HepG2 (cell line): Measurements from ENCODE around the gene BMPR1B. TPM values are rescaled to one million over a fixed set of nuclear protein-coding genes. Genes with fewer than 3 reads are reported as not detected.

Experiments used
- ATAC-seq: fragments of 200-7000 bp; cut with Tn5 transposase; 3 replicates; pipeline ENCODE4 v1.9.1; 2020; ENCODE audit warnings: mild to moderate bottlenecking, moderate library complexity
- BruUV-seq: library from RNA; stranded (reverse); fragments of 400-500 nt; replicated peaks from 2 replicates; lab custom pipeline; 2021; lab: Mats Ljungman, UMichigan
- CTCF ChIA-PET: fragments of 300-600 bp; formaldehyde crosslinking; extraction: SDS; loops from one replicate; lab custom pipeline; 2021; ENCODE audit warnings: low total read pairs, inconsistent platforms, low intra/inter-chr PET ratio; lab: Yijun Ruan, JAX
- POLR2A ChIA-PET: fragments of 350-600 bp; sonication (Branson Sonifier 250); formaldehyde crosslinking; loops from one replicate; lab custom pipeline; 2020; ENCODE audit warnings: antibody characterized with exemption, inconsistent platforms; lab: Yijun Ruan, JAX
- DNase-seq: peaks from one replicate; pipeline ENCODE4 v3.0.0-alpha.2; 2015; ENCODE audit warnings: low spot score
- FAIRE-seq: peaks from 3 replicates; lab custom pipeline; 2011; peaks lifted over from hg19 to GRCh38; lab: Jason Lieb, UNC
- H2AFZ ChIP-seq: one replicate; pipeline ENCODE4 v1.6.1; 2011; ENCODE audit warnings: low read length, inconsistent platforms
- H3K27ac ChIP-seq: fragments of 300-600 bp; 3 replicates; pipeline ENCODE4 v1.8.0; 2011; ENCODE audit warnings: mixed run types, mild to moderate bottlenecking, mixed read lengths, low read length, inconsistent platforms; ENCODE audit not compliant: insufficient read depth; ENCODE audit errors: extremely low read length
- H3K27me3 ChIP-seq, 2 experiments: fragments of 200-600 bp in 1 of 2; 2 replicates in 1 of 2; 3 replicates in 1 of 2; pipeline versions ENCODE4 v1.6.0 to v1.8.0; 2011; ENCODE audit warnings: low read length in 2 of 2, mild to moderate bottlenecking in 2 of 2, moderate library complexity in 2 of 2, inconsistent platforms in 1 of 2; ENCODE audit not compliant: insufficient read depth in 2 of 2, control insufficient read depth in 1 of 2
- H3K36me3 ChIP-seq, 2 experiments: fragments of 200-600 bp in 1 of 2; replicated peaks in 1 of 2; 2 replicates in 1 of 2; 3 replicates in 1 of 2; pipeline versions ENCODE4 v1.5.1 to v1.8.0; 2011; ENCODE audit warnings: low read length in 2 of 2, inconsistent platforms in 1 of 2; ENCODE audit not compliant: insufficient read depth in 2 of 2, control insufficient read depth in 1 of 2
- H3K4me1 ChIP-seq: 2 replicates; pipeline ENCODE4 v1.5.1; 2012; ENCODE audit warnings: low read length, inconsistent platforms; ENCODE audit not compliant: insufficient read depth
- H3K4me2 ChIP-seq: 2 replicates; pipeline ENCODE4 v1.6.0; 2011; ENCODE audit warnings: low read depth, low read length, inconsistent platforms
- H3K4me3 ChIP-seq, 3 experiments: fragments of 200-600 bp in 1 of 3; sonication (generic), shearing (Covaris generic) in 1 of 3; replicated peaks in 1 of 3; 2 replicates each; pipeline ENCODE4 v1.5.1; 2011 to 2016; ENCODE audit warnings: low read length in 3 of 3, inconsistent platforms in 2 of 3, low read depth in 2 of 3, mild to moderate bottlenecking in 2 of 3, control low read depth in 1 of 3, mixed read lengths in 1 of 3; ENCODE audit not compliant: insufficient read depth in 1 of 3
- H3K79me2 ChIP-seq: one replicate; pipeline ENCODE4 v1.6.1; 2011; ENCODE audit warnings: low read length, inconsistent platforms; ENCODE audit not compliant: insufficient read depth
- H3K9ac ChIP-seq: 2 replicates; pipeline ENCODE4 v1.6.0; 2011; ENCODE audit warnings: mild to moderate bottlenecking, low read depth, low read length, inconsistent platforms; ENCODE audit not compliant: insufficient read depth
- H3K9me3 ChIP-seq: 2 replicates; pipeline ENCODE4 v1.5.1; 2012; ENCODE audit warnings: mild to moderate bottlenecking, low read length
- H4K20me1 ChIP-seq: 2 replicates; pipeline ENCODE4 v1.6.0; 2011; ENCODE audit warnings: inconsistent platforms, mild to moderate bottlenecking, low read length, moderate library complexity; ENCODE audit not compliant: insufficient read depth
- E2F2 ChIP-seq: sonication (generic); formaldehyde crosslinking; IDR thresholded peaks from 2 replicates; pipeline ENCODE4 v1.4.0; 2020; ENCODE audit warnings: missing genetic modification reagents, borderline replicate concordance
- HES4 ChIP-seq: sonication (generic); formaldehyde crosslinking; IDR thresholded peaks from 2 replicates; pipeline ENCODE4 v1.9.0; 2021; ENCODE audit warnings: mild to moderate bottlenecking, missing genetic modification reagents, borderline replicate concordance
- KDM3A ChIP-seq: IDR thresholded peaks from 2 replicates; pipeline ENCODE4 v1.6.1; 2018; ENCODE audit warnings: low read depth, missing compliant biosample characterization
- KMT2A ChIP-seq: sonication (generic); formaldehyde crosslinking; IDR thresholded peaks from 2 replicates; pipeline ENCODE4 v1.4.0; 2020; ENCODE audit warnings: missing genetic modification reagents
- MIER3 ChIP-seq: IDR thresholded peaks from 2 replicates; pipeline ENCODE4 v1.6.1; 2016; ENCODE audit warnings: missing compliant biosample characterization, borderline replicate concordance
- MTF2 ChIP-seq: sonication (generic); formaldehyde crosslinking; IDR thresholded peaks from 2 replicates; pipeline ENCODE4 v1.5.0; 2020; ENCODE audit warnings: missing genetic modification reagents, borderline replicate concordance
- SETDB1 ChIP-seq: sonication (generic); formaldehyde crosslinking; IDR thresholded peaks from 2 replicates; pipeline ENCODE4 v1.5.1; 2020; ENCODE audit warnings: missing genetic modification reagents, mild to moderate bottlenecking, borderline replicate concordance
- SNAI1 ChIP-seq: sonication (generic); formaldehyde crosslinking; IDR thresholded peaks from 2 replicates; pipeline ENCODE4 v1.5.0; 2020; ENCODE audit warnings: mild to moderate bottlenecking, missing genetic modification reagents, borderline replicate concordance
- ZNF235 ChIP-seq: sonication (generic); formaldehyde crosslinking; IDR thresholded peaks from 2 replicates; pipeline ENCODE4 v1.8.1; 2023; ENCODE audit warnings: mild to moderate bottlenecking, missing genetic modification reagents, borderline replicate concordance
- ZNF761 ChIP-seq: sonication (generic); formaldehyde crosslinking; conservative IDR thresholded peaks from 2 replicates; pipeline ENCODE4 v1.4.0; 2020; ENCODE audit warnings: mild to moderate bottlenecking, missing genetic modification reagents
- WGBS: methylation state at CpG from one replicate; pipeline ENCODE4 v1.1.6; 2017; ENCODE audit warnings: low lambda C conversion rate; 5-methylcytosine and 5-hydroxymethylcytosine counted together
- in situ Hi-C: cut with HindIII; loops from 2 replicates; pipeline ENCODE4 v1.10.0; 2017; ENCODE audit warnings: low pct_unique_long_range_greater_than_20kb; ENCODE audit not compliant: extremely low pct_ligation_motif_present
- intact Hi-C: fragments of 100-400 bp; cut with micrococcal nuclease; formaldehyde crosslinking; loops from one replicate; pipeline ENCODE4 v1.10.0; 2022; ENCODE audit not compliant: unreplicated experiment
- polyA plus RNA-seq, 8 experiments: library from polyadenylated mRNA; depleted of rRNA in 3 of 8; stranded (reverse) in 7 of 8; unstranded in 1 of 8; fragments of >200 nt; fragmentation: Illumina TruSeq in 4 of 8; extraction: Trizol in 4 of 8; gene quantifications; 2 replicates each; pipeline versions ENCODE4 v1.2.1 to v1.2.3, GENCODE V29; 2011 to 2016; ENCODE audit warnings: low read depth in 4 of 8, missing spikeins in 1 of 8, mixed read lengths in 1 of 8; ENCODE audit not compliant: insufficient read depth in 1 of 8
- total RNA-seq, 5 experiments: library from RNA; depleted of rRNA; stranded (reverse); fragments of >200 nt; fragmentation: Illumina TruSeq; extraction: Trizol; gene quantifications; 2 replicates each; pipeline ENCODE4 v1.2.3, GENCODE V29; 2016; ENCODE audit warnings: low read depth in 1 of 5
- TF ChIP-seq, protein P1 (sequence below): sonication (generic); formaldehyde crosslinking; IDR thresholded peaks from 2 replicates; pipeline ENCODE4 v1.4.0; 2020; ENCODE audit warnings: missing genetic modification reagents, mild to moderate bottlenecking, borderline replicate concordance
- TF ChIP-seq, protein P2 (sequence below): sonication (generic); formaldehyde crosslinking; IDR thresholded peaks from 2 replicates; pipeline ENCODE4 v1.4.0; 2020; ENCODE audit warnings: missing genetic modification reagents
- TF ChIP-seq, protein P3 (sequence below): sonication (generic); IDR thresholded peaks from 2 replicates; pipeline ENCODE4 v1.6.1; 2016; ENCODE audit warnings: low read depth, borderline replicate concordance

The BMPR1B gene
- total and polyA plus RNA-seq, 2 of the 13 experiments (the other 11 are each of a cell fraction or from before 2014, with no cell fraction given) = 0.07 TPM; not detected in 1

GRCh38 chr4:94819371-94820168 lies 61.8 kb downstream of the BMPR1B start:
- Histone ChIP-seq H3K79me2 (no peaks in the 10 kb centered on the region), H3K9ac (no peak overlapping the region), H3K4me3 (no peak overlapping the region), H2AFZ (no peak overlapping the region), H4K20me1 (no peaks in the 10 kb centered on the region), H3K27ac (no peak overlapping the region), H3K27me3 (no peaks in the 10 kb centered on the region; a peak in 1 of 5 replicates), H3K9me3 (no peaks in the 10 kb centered on the region), H3K36me3 (no peaks in the 10 kb centered on the region), H3K4me2 (no peak overlapping the region), H3K4me1 (no peaks in the 10 kb centered on the region)
- FAIRE-seq (no peak), ATAC-seq (no peak), DNase-seq (no peak)
- intact Hi-C loops (no loop called here), in situ Hi-C loops (no loop called here)
- WGBS = 10% methylated on average over 4 of the region's 4 CpGs
- ChIA-PET POLR2A (no interaction called here), CTCF (no interaction called here)
- BruUV-seq = no TSS peak
- TF ChIP-seq, protein P1, sequence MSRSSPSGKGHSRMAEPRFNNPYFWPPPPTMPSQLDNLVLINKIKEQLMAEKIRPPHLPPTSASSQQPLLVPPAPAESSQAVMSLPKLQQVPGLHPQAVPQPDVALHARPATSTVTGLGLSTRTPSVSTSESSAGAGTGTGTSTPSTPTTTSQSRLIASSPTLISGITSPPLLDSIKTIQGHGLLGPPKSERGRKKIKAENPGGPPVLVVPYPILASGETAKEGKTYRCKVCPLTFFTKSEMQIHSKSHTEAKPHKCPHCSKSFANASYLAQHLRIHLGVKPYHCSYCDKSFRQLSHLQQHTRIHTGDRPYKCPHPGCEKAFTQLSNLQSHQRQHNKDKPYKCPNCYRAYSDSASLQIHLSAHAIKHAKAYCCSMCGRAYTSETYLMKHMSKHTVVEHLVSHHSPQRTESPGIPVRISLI (CRISPR knock-in tag) = no peak
- no peak for TF ChIP-seq MIER3

DNA sequence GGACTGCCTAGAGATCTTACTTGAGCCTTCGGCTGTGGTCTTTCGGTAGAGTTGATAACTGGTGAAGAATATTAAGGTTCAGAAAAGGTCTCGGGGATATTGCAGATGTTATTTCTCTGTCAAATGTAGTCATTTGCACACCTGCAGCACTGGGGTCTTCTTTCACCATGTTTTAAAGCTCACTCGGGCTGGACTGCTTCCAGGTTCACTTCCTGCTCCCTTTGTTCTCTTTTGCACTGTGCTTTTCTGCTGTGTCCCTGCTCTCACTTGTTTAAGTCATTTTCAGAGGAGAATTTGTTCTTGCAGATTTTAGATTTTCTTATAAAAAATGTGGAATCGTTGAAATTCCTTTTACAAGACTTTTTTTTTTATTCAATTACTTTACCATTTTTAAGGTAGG lies 68.5 kb downstream of the BMPR1B start:
- ATAC-seq (no peak), DNase-seq (no peak), FAIRE-seq (no peak)
- 35% methylated on average over 5 of the region's 5 CpGs for WGBS
- Histone ChIP-seq H3K4me3 (no peak overlapping the region), H3K9ac (no peak overlapping the region), H4K20me1 (no peaks in the 10 kb centered on the region), H3K9me3 (no peaks in the 10 kb centered on the region), H3K4me2 (no peak overlapping the region), H3K79me2 (no peaks in the 10 kb centered on the region), H3K36me3 (no peaks in the 10 kb centered on the region), H3K27me3 (no peaks in the 10 kb centered on the region), H2AFZ (no peak overlapping the region), H3K4me1 (no peaks in the 10 kb centered on the region), H3K27ac (no peak overlapping the region)
- no TSS peak for BruUV-seq
- CTCF ChIA-PET = no interaction called here
- intact Hi-C loops (no loop called here), in situ Hi-C loops (no loop called here)
- POLR2A ChIA-PET = no interaction called here
- TF ChIP-seq MTF2 (CRISPR knock-in tag) (no peak), KMT2A (CRISPR knock-in tag) (no peak), HES4 (CRISPR knock-in tag) (no peak), ZNF761 (no peak), E2F2 (CRISPR knock-in tag) (no peak), SNAI1 (no peak), KDM3A (CRISPR knock-in tag) (no peak), SETDB1 (CRISPR knock-in tag) (no peak), ZNF235 (CRISPR knock-in tag) (no peak)
- TF ChIP-seq, protein P2, sequence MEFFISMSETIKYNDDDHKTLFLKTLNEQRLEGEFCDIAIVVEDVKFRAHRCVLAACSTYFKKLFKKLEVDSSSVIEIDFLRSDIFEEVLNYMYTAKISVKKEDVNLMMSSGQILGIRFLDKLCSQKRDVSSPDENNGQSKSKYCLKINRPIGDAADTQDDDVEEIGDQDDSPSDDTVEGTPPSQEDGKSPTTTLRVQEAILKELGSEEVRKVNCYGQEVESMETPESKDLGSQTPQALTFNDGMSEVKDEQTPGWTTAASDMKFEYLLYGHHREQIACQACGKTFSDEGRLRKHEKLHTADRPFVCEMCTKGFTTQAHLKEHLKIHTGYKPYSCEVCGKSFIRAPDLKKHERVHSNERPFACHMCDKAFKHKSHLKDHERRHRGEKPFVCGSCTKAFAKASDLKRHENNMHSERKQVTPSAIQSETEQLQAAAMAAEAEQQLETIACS (CRISPR knock-in tag) = no peak
- TF ChIP-seq, protein P3, sequence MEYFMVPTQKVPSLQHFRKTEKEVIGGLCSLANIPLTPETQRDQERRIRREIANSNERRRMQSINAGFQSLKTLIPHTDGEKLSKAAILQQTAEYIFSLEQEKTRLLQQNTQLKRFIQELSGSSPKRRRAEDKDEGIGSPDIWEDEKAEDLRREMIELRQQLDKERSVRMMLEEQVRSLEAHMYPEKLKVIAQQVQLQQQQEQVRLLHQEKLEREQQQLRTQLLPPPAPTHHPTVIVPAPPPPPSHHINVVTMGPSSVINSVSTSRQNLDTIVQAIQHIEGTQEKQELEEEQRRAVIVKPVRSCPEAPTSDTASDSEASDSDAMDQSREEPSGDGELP = no peak
